ENCODE measurements around the gene DEFB115.

- TF ChIP-seq POLR2A (IDR thresholded peaks at IDR 0.05) = no peak
- TF ChIP-seq CTCF (IDR thresholded peaks at IDR 0.05) = no peak
These were observed 19.7 kb upstream of the DEFB115 start for GRCh38 chr20:31237763-31238162.
